ENCODE measurements around the gene RITA1. TPM values are rescaled to one million over a fixed set of nuclear protein-coding genes. Genes with fewer than 3 reads are reported as not detected.

Gene RITA1
- total and polyA plus RNA-seq, 2 of the 4 experiments (the other 2 are of a cell fraction), result 14.2 to 14.7 TPM

Small RNAs within 50 kb of the gene (microRNA-seq; reads per million reads assigned to microRNA genes)
- gene MIR7106 (ENCODE audit: insufficient read depth in 1 of 2, insufficient read length in 1 of 2, unreplicated experiment in 1 of 2), result 0 reads per million in 2 experiments
- gene RF00019 (ENCODE audit: insufficient read depth, insufficient read length), result not detected

Small RNAs within 50 kb of the gene (small RNA-seq; reads per million reads assigned to genes)
- gene MIR7106, result 0 reads per million in 5 experiments
- gene RF00019, result 0 reads per million in 5 experiments

Other genes with a start within 250 kb of the RITA1 start
- gene OAS3, start 247.2 kb upstream of the RITA1 start, total RNA-seq (2012; rRNA removed), result 4.1 and 4.4 TPM in 2 replicates
- 6.9 and 7.8 TPM in 2 replicates for gene OAS3, start 247.2 kb upstream of the RITA1 start, polyA plus RNA-seq (2012; rRNA removed)
- under 0.01 TPM in 1 of 2 replicates, not detected in the other for gene OAS2, start 207.2 kb upstream of the RITA1 start, total RNA-seq (2012; rRNA removed)
- gene OAS2, start 207.2 kb upstream of the RITA1 start, polyA plus RNA-seq (2012; rRNA removed), result not detected in 2 replicates
- gene DTX1, start 129.0 kb upstream of the RITA1 start, total RNA-seq (2012; rRNA removed), result not detected in 2 replicates
- not detected in 2 replicates for gene DTX1, start 129.0 kb upstream of the RITA1 start, polyA plus RNA-seq (2012; rRNA removed)
- not detected in 2 replicates for gene RASAL1, start 50.0 kb upstream of the RITA1 start, total RNA-seq (2012; rRNA removed)
- gene RASAL1, start 50.0 kb upstream of the RITA1 start, polyA plus RNA-seq (2012; rRNA removed), result not detected in 2 replicates
- not detected in 2 replicates for gene CFAP73, start 36.0 kb upstream of the RITA1 start, total RNA-seq (2012; rRNA removed)
- gene CFAP73, start 36.0 kb upstream of the RITA1 start, polyA plus RNA-seq (2012; rRNA removed), result not detected in 2 replicates
- gene DDX54, start 243 bp upstream of the RITA1 start, total RNA-seq (2012; rRNA removed), result 23.8 and 24.4 TPM in 2 replicates
- gene DDX54, start 243 bp upstream of the RITA1 start, polyA plus RNA-seq (2012; rRNA removed), result 47.5 and 55.1 TPM in 2 replicates
- gene TPCN1, start 35.7 kb downstream of the RITA1 start, total RNA-seq (2012; rRNA removed), result 2.0 and 2.5 TPM in 2 replicates
- 10.4 and 13.2 TPM in 2 replicates for gene TPCN1, start 35.7 kb downstream of the RITA1 start, polyA plus RNA-seq (2012; rRNA removed)
- 4.1 and 5.0 TPM in 2 replicates for gene SLC8B1, start 149.4 kb downstream of the RITA1 start, total RNA-seq (2012; rRNA removed)
- gene SLC8B1, start 149.4 kb downstream of the RITA1 start, polyA plus RNA-seq (2012; rRNA removed), result 9.7 and 10.2 TPM in 2 replicates
- gene PLBD2, start 172.9 kb downstream of the RITA1 start, total RNA-seq (2012; rRNA removed), result 7.3 and 8.1 TPM in 2 replicates
- gene PLBD2, start 172.9 kb downstream of the RITA1 start, polyA plus RNA-seq (2012; rRNA removed), result 37.1 and 44.5 TPM in 2 replicates
- not detected in 2 replicates for gene SDS, start 218.2 kb downstream of the RITA1 start, total RNA-seq (2012; rRNA removed)
- gene SDS, start 218.2 kb downstream of the RITA1 start, polyA plus RNA-seq (2012; rRNA removed), result not detected in 2 replicates
- gene SDSL, start 236.7 kb downstream of the RITA1 start, total RNA-seq (2012; rRNA removed), result 5.6 and 6.3 TPM in 2 replicates
- 10.9 and 13.4 TPM in 2 replicates for gene SDSL, start 236.7 kb downstream of the RITA1 start, polyA plus RNA-seq (2012; rRNA removed)

Measured in IMR-90 (cell line).